K562 (cell line): ENCODE data around the gene TMCC2. TPM values are rescaled to one million over a fixed set of nuclear protein-coding genes. Genes with fewer than 3 reads are reported as not detected.

Experiments used
- ATAC-seq: fragments of 200-7000 bp; cut with Tn5 transposase; 3 replicates; pipeline ENCODE4 v1.9.1; 2020; ENCODE audit warnings: moderate library complexity
- BruUV-seq: library from RNA; stranded (reverse); fragments of 400-500 nt; replicated peaks from 2 replicates; lab custom pipeline; 2021; lab: Mats Ljungman, UMichigan
- CTCF ChIA-PET: fragments of 300-600 bp; formaldehyde crosslinking; extraction: SDS; loops from one replicate; lab custom pipeline; 2021; ENCODE audit warnings: low intra/inter-chr PET ratio; lab: Yijun Ruan, JAX
- POLR2A ChIA-PET: fragments of 300-600, 350-650 bp; sonication (Branson Sonifier 250); formaldehyde crosslinking; extraction: SDS; loops from one replicate; lab custom pipeline; 2021; ENCODE audit warnings: antibody characterized with exemption, inconsistent platforms; lab: Yijun Ruan, JAX
- DNase-seq, 4 experiments: peaks; one replicate each; pipeline versions ENCODE4 v3.0.0 to v3.0.0-alpha.2; 2011 to 2018; ENCODE audit warnings: low spot score in 3 of 4, mixed read lengths in 3 of 4; ENCODE audit errors: extremely low read depth in 1 of 4
- FAIRE-seq: peaks from 2 replicates; lab custom pipeline; 2011; peaks lifted over from hg19 to GRCh38; lab: Jason Lieb, UNC
- H2AFZ ChIP-seq: 2 replicates; pipeline ENCODE4 v1.6.0; 2011; ENCODE audit warnings: low read depth, low read length, control low read depth, inconsistent platforms
- H3K27ac ChIP-seq: fragments of 200-600 bp; 3 replicates; pipeline ENCODE4 v1.8.0; 2011; ENCODE audit warnings: low read depth, mild to moderate bottlenecking, control low read depth, inconsistent platforms, low read length, moderate library complexity, mixed read lengths; ENCODE audit errors: extremely low read depth
- H3K27me3 ChIP-seq, 2 experiments: fragments of 300-600 bp in 1 of 2; 2 replicates in 1 of 2; 3 replicates in 1 of 2; pipeline versions ENCODE4 v1.6.0 to v1.8.0; 2011; ENCODE audit warnings: inconsistent platforms in 2 of 2, low read length in 2 of 2, mild to moderate bottlenecking in 1 of 2, mixed read lengths in 1 of 2, moderate library complexity in 1 of 2; ENCODE audit not compliant: control insufficient read depth in 2 of 2, insufficient read depth in 2 of 2
- H3K36me3 ChIP-seq: fragments of 300-600 bp; 3 replicates; pipeline ENCODE4 v1.8.0; 2011; ENCODE audit warnings: mild to moderate bottlenecking, low read length, inconsistent platforms; ENCODE audit not compliant: control insufficient read depth, insufficient read depth
- H3K4me1 ChIP-seq, 2 experiments: fragments of 200-600 bp in 1 of 2; replicated peaks in 1 of 2; 2 replicates in 1 of 2; 3 replicates in 1 of 2; pipeline versions ENCODE4 v1.5.1 to v1.8.0; 2011; ENCODE audit warnings: inconsistent platforms in 2 of 2, low read length in 2 of 2, mild to moderate bottlenecking in 1 of 2, mixed read lengths in 1 of 2, moderate library complexity in 1 of 2; ENCODE audit not compliant: control insufficient read depth in 2 of 2, insufficient read depth in 2 of 2
- H3K4me2 ChIP-seq: 2 replicates; pipeline ENCODE4 v1.6.1; 2011; ENCODE audit warnings: low read length, control low read depth, inconsistent platforms, mixed read lengths; ENCODE audit not compliant: insufficient read depth
- H3K4me3 ChIP-seq: fragments of 200-600 bp; sonication (generic), shearing (Covaris generic); 2 replicates; pipeline ENCODE4 v1.5.1; 2016; ENCODE audit warnings: control low read depth, inconsistent platforms
- H3K79me2 ChIP-seq: fragments of 200-600 bp; 3 replicates; pipeline ENCODE4 v1.8.0; 2011; ENCODE audit warnings: low read length, inconsistent platforms; ENCODE audit not compliant: control insufficient read depth, insufficient read depth
- H3K9ac ChIP-seq, 2 experiments: 2 replicates each; pipeline versions ENCODE4 v1.6.0 to v1.6.1; 2011; ENCODE audit warnings: low read depth in 2 of 2, low read length in 2 of 2, control low read depth in 1 of 2, inconsistent platforms in 1 of 2, mild to moderate bottlenecking in 1 of 2, mixed read lengths in 1 of 2; ENCODE audit not compliant: insufficient read depth in 1 of 2
- H3K9me1 ChIP-seq: one replicate; pipeline ENCODE4 v1.6.0; 2011; ENCODE audit warnings: inconsistent platforms, mild to moderate bottlenecking, low read length, moderate library complexity; ENCODE audit not compliant: control insufficient read depth, insufficient read depth
- H3K9me3 ChIP-seq: replicated peaks from 2 replicates; pipeline ENCODE4 v1.5.1; 2011; ENCODE audit warnings: low read depth, low read length, inconsistent platforms; ENCODE audit not compliant: control insufficient read depth, insufficient read depth
- H4K20me1 ChIP-seq: replicated peaks from 2 replicates; pipeline ENCODE4 v1.6.1; 2011; ENCODE audit warnings: low read length, inconsistent platforms, mixed read lengths; ENCODE audit not compliant: control insufficient read depth, insufficient read depth
- AFF1 ChIP-seq, 2 experiments: fragments of 450-650 bp; IDR thresholded peaks; 2 replicates each; pipeline ENCODE4 v1.6.1; 2018; ENCODE audit warnings: mild to moderate bottlenecking in 2 of 2, low read depth in 1 of 2; ENCODE audit not compliant: partially characterized antibody in 2 of 2
- CAMTA2 ChIP-seq: fragments of 250-450 bp; sonication (Bioruptor Pico); conservative IDR thresholded peaks from 2 replicates; pipeline ENCODE4 v1.5.1; 2022
- CCNT2 ChIP-seq: IDR thresholded peaks from 2 replicates; pipeline ENCODE4 v1.6.1; 2011; ENCODE audit warnings: borderline replicate concordance, low read depth, mild to moderate bottlenecking, moderate library complexity, mixed read lengths, low read length; ENCODE audit not compliant: insufficient read length; ENCODE audit errors: extremely low read depth
- KDM1A ChIP-seq, 2 experiments: fragments of 450-650 bp; IDR thresholded peaks; 2 replicates each; pipeline ENCODE4 v1.6.1; 2016; ENCODE audit warnings: mild to moderate bottlenecking in 2 of 2
- L3MBTL2 ChIP-seq: fragments of 450-650 bp; IDR thresholded peaks from 2 replicates; pipeline ENCODE4 v1.6.1; 2016; ENCODE audit warnings: mild to moderate bottlenecking, moderate library complexity
- MNT ChIP-seq, 2 experiments: fragments of 450-650 bp; conservative IDR thresholded peaks; 2 replicates each; pipeline ENCODE4 v1.6.1; 2017; ENCODE audit warnings: mild to moderate bottlenecking in 2 of 2, moderate library complexity in 2 of 2
- PKNOX1 ChIP-seq: fragments of 450-650 bp; IDR thresholded peaks from 2 replicates; pipeline ENCODE4 v1.6.1; 2016
- PURB ChIP-seq: sonication (generic); formaldehyde crosslinking; IDR thresholded peaks from 2 replicates; pipeline ENCODE4 v1.9.0; 2021; ENCODE audit warnings: low read depth, mild to moderate bottlenecking, missing genetic modification reagents
- ZNF146 ChIP-seq: IDR thresholded peaks from one replicate; pipeline ENCODE4 v1.6.1; 2018; ENCODE audit warnings: missing compliant biosample characterization; ENCODE audit not compliant: unreplicated experiment
- ZNF75A ChIP-seq: fragments of 450-650 bp; formaldehyde crosslinking; IDR thresholded peaks from 2 replicates; pipeline ENCODE4 v1.4.0; 2020; ENCODE audit warnings: mild to moderate bottlenecking
- ZNF830 ChIP-seq: fragments of 250-450 bp; sonication (Bioruptor Pico); IDR thresholded peaks from 2 replicates; pipeline ENCODE4 v1.5.0; 2021; ENCODE audit warnings: mild to moderate bottlenecking
- WGBS: fragments of 100-300 bp; shearing (Covaris generic); methylation state at CpG from one replicate; pipeline ENCODE4 v1.1.6; 2016; ENCODE audit warnings: low coverage, mixed read lengths; ENCODE audit not compliant: insufficient coverage; ENCODE audit errors: missing lambda C conversion rate; 5-methylcytosine and 5-hydroxymethylcytosine counted together
- in situ Hi-C: fragments of 300-500 bp; cut with MboI; formaldehyde crosslinking; loops from 4 replicates; pipeline ENCODE4 v1.15.0; 2018; ENCODE audit warnings: inconsistent platforms, mixed read lengths
- intact Hi-C: fragments of 100-400 bp; cut with micrococcal nuclease; formaldehyde crosslinking; loops from 2 replicates; pipeline ENCODE4 v1.14.2; 2022
- polyA plus RNA-seq, 8 experiments: library from polyadenylated mRNA; depleted of rRNA in 4 of 8; stranded (reverse) in 5 of 8; unstranded in 3 of 8; fragments of >200 nt; fragmentation: Nextera tagmentation in 2 of 8; fragmentation: Illumina TruSeq in 1 of 8; extraction: Ambion mirVana in 2 of 8; extraction: Trizol in 1 of 8; gene quantifications; 2 replicates each; pipeline versions ENCODE4 v1.2.1 to v1.2.3, GENCODE V29; 2011 to 2014; ENCODE audit warnings: inconsistent platforms in 1 of 8, missing spikeins in 1 of 8
- total RNA-seq, 7 experiments: library from RNA; depleted of rRNA in 6 of 7; stranded (reverse); fragments of >200 nt in 6 of 7; fragmentation: Illumina TruSeq in 2 of 7; extraction: Trizol in 2 of 7; gene quantifications; 2 replicates each; pipeline versions ENCODE4 v1.2.1 to v1.2.3, GENCODE V29; 2011 to 2021; ENCODE audit warnings: low replicate concordance in 1 of 7
- TF ChIP-seq, protein P1 (sequence below): sonication (generic); formaldehyde crosslinking; IDR thresholded peaks from 2 replicates; pipeline ENCODE4 v1.9.0; 2022; ENCODE audit warnings: mild to moderate bottlenecking, missing genetic modification reagents
- TF ChIP-seq, protein P2 (sequence below): fragments of 250-450 bp; sonication (Bioruptor Pico); IDR thresholded peaks from 2 replicates; pipeline ENCODE4 v1.5.1; 2021; ENCODE audit warnings: mild to moderate bottlenecking

TMCC2 gene
- total and polyA plus RNA-seq, 9 of the 15 experiments (the other 6 are each of a cell fraction or from before 2014, with no cell fraction given) = 0.06 to 1.8 (median 0.98) TPM

GRCh38 chr1:205259998-205260397 is 32.3 kb downstream of the TMCC2 start:
- H3K9me3 ChIP-seq = no peaks in the 10 kb centered on the region
- H3K4me3 ChIP-seq = no peak overlapping the region
- FAIRE-seq (no peak), DNase-seq (no peak), ATAC-seq (no peak)
- BruUV-seq = no TSS peak
- POLR2A ChIA-PET = interaction anchor here (0.6 to 1.6 kb wide), 4 partner anchors 32 to 372 kb away, joined by 3 to 4 read pairs (median 3); partner anchors contain the start of gene TMCC2
- H3K4me1 ChIP-seq = peaks cover 37 to 41% of the 10 kb centered on the region in 2 experiments
- no peaks in the 10 kb centered on the region for H3K79me2 ChIP-seq
- intact Hi-C loops (loop anchor here (5.0 kb wide), 1 partner anchor 118 kb away; no protein-coding TSS in a partner anchor), in situ Hi-C loops (loop anchor here (5.0 kb wide), 1 partner anchor 283 kb away; no protein-coding TSS in a partner anchor)
- H3K36me3 ChIP-seq = no peaks in the 10 kb centered on the region
- H3K27me3 ChIP-seq = 0 out of 5 replicates have a peak, but pooled peaks cover 0 to 4% of the 10 kb centered on the region in 2 experiments
- H3K27ac ChIP-seq = no peak overlapping the region
- H3K9ac ChIP-seq = peak overlapping the region in 1 of 2 experiments; percentile 20; a peak in 1 of 4 replicates
- no peaks in the 10 kb centered on the region for H3K9me1 ChIP-seq
- H2AFZ ChIP-seq = no peak overlapping the region
- CTCF ChIA-PET = no interaction called here
- no peaks in the 10 kb centered on the region for H4K20me1 ChIP-seq
- no peak overlapping the region for H3K4me2 ChIP-seq
- WGBS = 11% methylated on average over 1 of the region's 1 CpG
- TF ChIP-seq MNT (conservative IDR thresholded peaks at IDR 0.05) = no peak
- no peak for TF ChIP-seq ZNF830
- no peak for TF ChIP-seq PURB
- TF ChIP-seq, protein P1, sequence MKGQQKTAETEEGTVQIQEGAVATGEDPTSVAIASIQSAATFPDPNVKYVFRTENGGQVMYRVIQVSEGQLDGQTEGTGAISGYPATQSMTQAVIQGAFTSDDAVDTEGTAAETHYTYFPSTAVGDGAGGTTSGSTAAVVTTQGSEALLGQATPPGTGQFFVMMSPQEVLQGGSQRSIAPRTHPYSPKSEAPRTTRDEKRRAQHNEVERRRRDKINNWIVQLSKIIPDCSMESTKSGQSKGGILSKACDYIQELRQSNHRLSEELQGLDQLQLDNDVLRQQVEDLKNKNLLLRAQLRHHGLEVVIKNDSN (CRISPR knock-in tag) = no peak
- TF ChIP-seq ZNF146 (CRISPR knock-in tag) = no peak
- TF ChIP-seq AFF1 (IDR thresholded peaks at IDR 0.05; ENCODE audit: low read depth in 1 of 2, partially characterized antibody in 2 of 2) = no peak
- TF ChIP-seq L3MBTL2 = no peak
- TF ChIP-seq PKNOX1 = no peak
- no peak for TF ChIP-seq CCNT2
- no peak for TF ChIP-seq CAMTA2 (CRISPR knock-in tag)
- TF ChIP-seq KDM1A (IDR thresholded peaks at IDR 0.05) = no peak
- TF ChIP-seq, protein P2, sequence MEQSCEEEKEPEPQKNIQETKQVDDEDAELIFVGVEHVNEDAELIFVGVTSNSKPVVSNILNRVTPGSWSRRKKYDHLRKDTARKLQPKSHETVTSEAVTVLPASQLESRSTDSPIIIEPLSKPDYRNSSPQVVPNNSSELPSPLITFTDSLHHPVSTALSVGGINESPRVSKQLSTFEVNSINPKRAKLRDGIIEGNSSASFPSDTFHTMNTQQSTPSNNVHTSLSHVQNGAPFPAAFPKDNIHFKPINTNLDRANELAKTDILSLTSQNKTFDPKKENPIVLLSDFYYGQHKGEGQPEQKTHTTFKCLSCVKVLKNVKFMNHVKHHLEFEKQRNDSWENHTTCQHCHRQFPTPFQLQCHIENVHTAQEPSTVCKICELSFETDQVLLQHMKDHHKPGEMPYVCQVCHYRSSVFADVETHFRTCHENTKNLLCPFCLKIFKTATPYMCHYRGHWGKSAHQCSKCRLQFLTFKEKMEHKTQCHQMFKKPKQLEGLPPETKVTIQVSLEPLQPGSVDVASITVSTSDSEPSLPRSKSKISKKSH (CRISPR knock-in tag) = no peak
- TF ChIP-seq ZNF75A = no peak
